WI38 (cell line): ENCODE results near the gene PPP1R14B.

Experiments used
- H3K4me3 ChIP-seq: 2 replicates; pipeline ENCODE4 v1.5.1; 2011; ENCODE audit warnings: low read depth, mild to moderate bottlenecking, control low read depth, low read length
- TF ChIP-seq, protein P1 (sequence below): IDR thresholded peaks from 2 replicates; pipeline ENCODE4 v1.5.1; 2012; ENCODE audit warnings: low read depth, mild to moderate bottlenecking, control low read depth, low read length

Gene PPP1R14B

DNA sequence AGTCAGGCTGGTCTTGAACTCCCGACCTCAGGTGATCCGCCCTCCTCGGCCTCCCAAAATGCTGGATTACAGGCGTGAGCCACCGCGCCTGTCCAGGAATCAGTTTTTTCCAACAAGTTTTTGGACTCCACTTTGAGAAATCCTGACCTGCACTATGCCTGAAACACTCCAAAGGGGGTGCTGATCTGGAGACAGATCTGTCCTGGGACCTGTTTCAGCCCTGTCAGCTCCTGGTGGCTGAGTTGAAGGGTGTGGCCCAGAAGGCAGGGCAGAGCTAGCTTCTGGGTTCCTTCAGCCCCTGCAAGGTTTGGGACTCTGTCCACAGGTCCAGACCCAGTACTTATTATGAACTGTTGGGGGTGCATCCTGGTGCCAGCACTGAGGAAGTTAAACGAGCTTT lies 15.2 kb downstream of the PPP1R14B start:
- no peak overlapping the region for H3K4me3 ChIP-seq
- TF ChIP-seq, protein P1, sequence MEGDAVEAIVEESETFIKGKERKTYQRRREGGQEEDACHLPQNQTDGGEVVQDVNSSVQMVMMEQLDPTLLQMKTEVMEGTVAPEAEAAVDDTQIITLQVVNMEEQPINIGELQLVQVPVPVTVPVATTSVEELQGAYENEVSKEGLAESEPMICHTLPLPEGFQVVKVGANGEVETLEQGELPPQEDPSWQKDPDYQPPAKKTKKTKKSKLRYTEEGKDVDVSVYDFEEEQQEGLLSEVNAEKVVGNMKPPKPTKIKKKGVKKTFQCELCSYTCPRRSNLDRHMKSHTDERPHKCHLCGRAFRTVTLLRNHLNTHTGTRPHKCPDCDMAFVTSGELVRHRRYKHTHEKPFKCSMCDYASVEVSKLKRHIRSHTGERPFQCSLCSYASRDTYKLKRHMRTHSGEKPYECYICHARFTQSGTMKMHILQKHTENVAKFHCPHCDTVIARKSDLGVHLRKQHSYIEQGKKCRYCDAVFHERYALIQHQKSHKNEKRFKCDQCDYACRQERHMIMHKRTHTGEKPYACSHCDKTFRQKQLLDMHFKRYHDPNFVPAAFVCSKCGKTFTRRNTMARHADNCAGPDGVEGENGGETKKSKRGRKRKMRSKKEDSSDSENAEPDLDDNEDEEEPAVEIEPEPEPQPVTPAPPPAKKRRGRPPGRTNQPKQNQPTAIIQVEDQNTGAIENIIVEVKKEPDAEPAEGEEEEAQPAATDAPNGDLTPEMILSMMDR, result no peak

DNA sequence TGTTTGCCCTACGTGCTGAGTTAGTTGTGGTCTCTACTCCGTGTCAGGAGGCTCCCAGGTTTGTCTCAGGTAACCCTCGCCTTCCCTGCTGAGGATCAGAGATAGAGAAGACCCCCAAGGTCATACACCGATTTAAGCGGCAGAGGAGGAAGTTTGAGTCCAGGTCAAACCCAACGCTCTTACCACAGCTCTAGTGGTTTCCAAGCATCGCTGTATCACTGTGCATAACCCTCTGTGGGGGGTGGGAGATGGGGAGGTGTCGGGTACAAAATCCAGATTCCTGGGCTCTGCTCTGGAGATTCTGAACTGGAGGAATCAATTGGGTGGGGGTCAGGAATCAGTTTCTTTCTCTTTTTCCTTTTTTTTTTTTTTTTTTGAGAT lies 15.8 kb downstream of the PPP1R14B start:
- H3K4me3 ChIP-seq, result peak overlapping the region; percentile 71
- TF ChIP-seq, protein P1, result no peak

DNA sequence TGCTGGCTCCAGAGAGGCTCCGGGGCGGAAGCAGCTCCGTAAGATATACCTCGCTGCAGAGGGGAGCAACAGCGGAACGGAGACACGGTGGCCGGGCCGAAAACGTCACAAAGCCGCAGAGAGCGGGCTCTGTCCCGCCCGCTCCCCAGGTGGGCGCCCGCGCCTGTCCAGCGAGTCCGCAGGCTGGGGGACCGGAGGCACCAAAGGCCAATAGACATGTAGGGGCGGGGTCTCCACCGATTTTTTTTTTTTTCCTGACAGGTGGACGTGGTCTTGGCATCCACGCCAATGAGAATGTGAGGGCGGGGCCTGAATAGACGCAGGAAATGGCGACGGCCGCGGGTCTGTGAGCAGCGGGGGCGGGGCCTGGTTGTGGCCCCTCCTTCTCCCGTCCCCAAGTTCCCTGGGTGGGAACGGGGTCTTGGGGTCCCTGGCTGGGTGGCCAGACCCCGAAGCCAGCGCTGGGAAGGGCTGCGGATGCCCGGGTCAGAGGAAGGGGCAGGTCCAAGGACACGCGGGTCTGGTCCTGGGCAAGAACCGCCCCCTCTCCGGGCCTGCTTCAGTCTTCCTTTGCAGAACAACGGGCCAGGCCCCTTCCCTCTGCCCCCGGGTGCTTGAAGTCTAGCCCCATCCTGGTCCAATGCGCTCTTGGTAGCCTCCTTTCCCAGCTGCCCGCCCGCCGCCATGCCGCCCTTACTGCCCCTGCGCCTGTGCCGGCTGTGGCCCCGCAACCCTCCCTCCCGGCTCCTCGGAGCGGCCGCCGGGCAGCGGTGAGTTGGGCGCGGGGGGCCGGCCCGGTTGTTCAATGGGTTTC lies 16.4 kb downstream of the PPP1R14B start, which contains the start of gene DNAJC4:
DNAJC4 (plus strand) TSS at position 378 of the 814 bp plus-strand sequence; CDS start at position 685, 307 bp downstream.
- TF ChIP-seq, protein P1, result no peak
- H3K4me3 ChIP-seq, result peak within 1 kb of the TSS; percentile 71

DNA sequence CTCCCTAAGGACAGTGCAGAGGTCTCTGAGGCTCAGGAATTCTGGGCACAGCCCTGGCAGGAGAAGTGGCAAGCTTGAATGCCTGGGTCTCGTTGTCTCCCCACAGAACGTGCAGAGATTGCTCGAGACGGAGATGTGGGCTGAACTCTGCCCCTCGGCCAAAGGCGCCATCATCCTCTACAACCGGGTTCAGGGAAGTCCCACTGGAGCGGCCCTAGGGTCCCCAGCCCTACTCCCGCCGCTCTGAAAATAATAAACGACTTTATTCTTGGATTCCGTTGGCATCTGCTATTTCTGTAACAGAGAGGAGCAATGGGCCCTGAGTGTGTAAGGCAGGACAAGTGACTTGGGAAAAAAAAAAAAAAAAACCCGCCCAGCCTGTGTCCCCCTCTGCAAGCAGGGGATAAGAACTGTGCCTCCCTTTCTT lies 17.0 kb downstream of the PPP1R14B start:
- H3K4me3 ChIP-seq, result peak overlapping the region; percentile 71
- TF ChIP-seq, protein P1, result no peak

GRCh38 chr11:64229090-64229743 lies 17.5 kb downstream of the PPP1R14B start:
- H3K4me3 ChIP-seq, result no peak overlapping the region; the same call in 1 of the 2 replicates
- TF ChIP-seq, protein P1, result no peak

- TF ChIP-seq, protein P1, result no peak
Observed at GRCh38 chr11:64227405-64227956, 19.3 kb downstream of the PPP1R14B start.

More at GRCh38 chr11:64227405-64227956, 19.3 kb downstream of the PPP1R14B start:
- peak overlapping the region; percentile 85 for H3K4me3 ChIP-seq
